ENCODE measurements around the gene URB2.

Gene URB2

DNA sequence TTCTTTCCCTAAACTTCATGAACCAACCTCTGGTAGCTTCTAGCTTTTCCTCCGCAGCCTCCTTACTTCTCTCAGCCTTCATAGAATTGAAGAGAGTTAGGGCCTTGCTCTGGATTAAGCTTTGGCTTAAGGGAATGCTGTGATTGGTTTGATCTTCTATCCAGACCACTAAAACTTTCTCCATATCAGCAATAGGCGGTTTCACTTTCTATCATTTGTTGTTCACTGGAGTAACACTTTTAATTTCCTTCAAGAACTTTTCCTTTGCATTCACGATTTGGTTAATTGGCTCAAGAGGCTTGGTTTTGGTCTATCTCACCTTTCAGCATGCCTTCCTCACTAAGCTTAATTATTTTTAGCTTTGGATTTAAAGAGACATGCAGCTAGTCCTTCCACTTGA is 5.1 kb downstream of the URB2 start:
- DNase-seq (ENCODE audit: low read depth), result no peak
- H3K4me3 ChIP-seq (ENCODE audit: low read depth, low read length), result no peak overlapping the region
- TF ChIP-seq, protein P1, sequence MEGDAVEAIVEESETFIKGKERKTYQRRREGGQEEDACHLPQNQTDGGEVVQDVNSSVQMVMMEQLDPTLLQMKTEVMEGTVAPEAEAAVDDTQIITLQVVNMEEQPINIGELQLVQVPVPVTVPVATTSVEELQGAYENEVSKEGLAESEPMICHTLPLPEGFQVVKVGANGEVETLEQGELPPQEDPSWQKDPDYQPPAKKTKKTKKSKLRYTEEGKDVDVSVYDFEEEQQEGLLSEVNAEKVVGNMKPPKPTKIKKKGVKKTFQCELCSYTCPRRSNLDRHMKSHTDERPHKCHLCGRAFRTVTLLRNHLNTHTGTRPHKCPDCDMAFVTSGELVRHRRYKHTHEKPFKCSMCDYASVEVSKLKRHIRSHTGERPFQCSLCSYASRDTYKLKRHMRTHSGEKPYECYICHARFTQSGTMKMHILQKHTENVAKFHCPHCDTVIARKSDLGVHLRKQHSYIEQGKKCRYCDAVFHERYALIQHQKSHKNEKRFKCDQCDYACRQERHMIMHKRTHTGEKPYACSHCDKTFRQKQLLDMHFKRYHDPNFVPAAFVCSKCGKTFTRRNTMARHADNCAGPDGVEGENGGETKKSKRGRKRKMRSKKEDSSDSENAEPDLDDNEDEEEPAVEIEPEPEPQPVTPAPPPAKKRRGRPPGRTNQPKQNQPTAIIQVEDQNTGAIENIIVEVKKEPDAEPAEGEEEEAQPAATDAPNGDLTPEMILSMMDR (IDR thresholded peaks at IDR 0.05; ENCODE audit: insufficient read depth, low read depth, low read length, missing control alignments), result no peak

DNA sequence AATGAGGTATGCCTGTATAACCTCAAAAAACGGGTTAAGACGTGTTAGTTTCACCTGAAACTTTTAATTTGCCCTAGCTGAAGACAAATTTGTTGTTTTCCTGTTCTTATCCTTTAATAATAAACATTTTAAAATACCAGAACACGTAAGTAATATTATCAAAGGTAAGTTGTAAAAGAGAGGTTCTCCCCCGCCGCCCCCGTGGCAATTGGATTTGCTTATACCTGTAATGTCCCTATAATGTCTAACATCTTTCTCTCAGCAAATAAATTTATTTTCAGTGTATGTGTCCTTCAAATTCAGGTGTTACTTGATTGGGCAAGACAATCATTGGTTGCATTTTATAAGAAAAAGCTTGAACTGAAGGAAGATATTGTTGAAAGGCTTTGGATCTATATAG is 5.9 kb downstream of the URB2 start:
- no peak for DNase-seq (ENCODE audit: low read depth)
- TF ChIP-seq, protein P1 (IDR thresholded peaks at IDR 0.05; ENCODE audit: insufficient read depth, low read depth, low read length, missing control alignments), result no peak
- H3K4me3 ChIP-seq (ENCODE audit: low read depth, low read length), result no peak overlapping the region

DNA sequence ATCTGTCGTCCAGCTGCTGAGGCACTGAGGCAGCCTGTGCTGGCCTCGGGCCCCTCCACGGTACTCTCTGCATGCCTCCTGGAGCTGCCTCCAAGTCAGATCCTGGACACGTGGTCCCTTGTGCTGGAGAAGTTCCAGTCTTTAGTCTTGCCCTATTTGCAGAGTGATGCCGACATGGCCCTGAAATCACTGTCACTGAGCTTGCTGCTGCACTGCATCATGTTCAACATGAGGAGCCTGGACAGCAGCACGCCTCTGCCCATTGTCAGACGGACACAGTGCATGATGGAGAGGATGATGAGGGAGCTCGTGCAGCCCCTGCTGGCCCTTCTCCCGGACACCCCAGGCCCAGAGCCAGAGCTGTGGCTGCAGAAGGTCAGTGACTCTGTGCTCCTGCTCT is 10.0 kb downstream of the URB2 start:
- no peak overlapping the region for H3K4me3 ChIP-seq (ENCODE audit: low read depth, low read length)
- no peak for DNase-seq (ENCODE audit: low read depth)
- TF ChIP-seq, protein P1 (IDR thresholded peaks at IDR 0.05; ENCODE audit: insufficient read depth, low read depth, low read length, missing control alignments), result no peak

DNA sequence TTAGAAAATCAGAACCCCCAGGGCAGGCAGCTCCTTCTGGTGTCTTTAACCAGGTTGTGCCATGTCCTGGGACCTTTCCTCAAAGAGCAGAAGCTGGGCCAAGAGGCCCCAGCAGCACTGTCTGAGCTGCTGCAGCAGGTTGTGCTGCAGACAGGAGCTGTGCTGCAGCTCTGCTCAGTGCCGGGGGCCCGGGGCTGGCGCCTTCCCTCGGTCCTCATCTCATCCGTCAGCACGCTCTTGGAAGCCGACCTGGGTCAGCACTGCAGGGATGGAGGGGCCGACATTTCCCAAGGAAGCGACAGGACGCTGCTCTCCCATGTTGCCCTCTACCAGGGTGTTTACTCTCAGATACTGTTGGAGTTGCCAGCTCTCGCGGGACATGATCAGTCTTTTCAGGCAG is 11.7 kb downstream of the URB2 start:
- no peak overlapping the region for H3K4me3 ChIP-seq (ENCODE audit: low read depth, low read length)
- DNase-seq (ENCODE audit: low read depth), result no peak
- TF ChIP-seq, protein P1 (IDR thresholded peaks at IDR 0.05; ENCODE audit: insufficient read depth, low read depth, low read length, missing control alignments), result no peak

DNA sequence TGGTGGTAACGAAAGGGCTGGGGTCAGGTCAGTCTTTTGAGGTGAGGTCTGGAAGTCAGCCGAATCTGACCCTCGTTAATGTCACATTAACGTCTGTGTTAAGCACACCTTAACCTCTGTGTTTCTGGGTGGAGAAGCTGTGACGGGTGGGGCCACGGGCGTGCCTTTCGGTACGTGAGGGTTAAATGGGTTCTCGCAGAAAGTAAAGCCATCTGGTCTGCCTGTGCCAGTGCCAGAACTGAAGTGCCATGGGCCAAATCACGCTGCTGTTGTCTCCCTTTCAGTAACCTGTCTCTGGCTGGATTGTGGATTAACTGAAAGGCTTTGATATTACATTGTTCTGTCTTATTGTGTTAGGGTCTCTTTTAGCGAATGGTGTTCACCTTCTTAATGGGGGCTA is 14.4 kb downstream of the URB2 start:
- no peak overlapping the region for H3K4me3 ChIP-seq (ENCODE audit: low read depth, low read length)
- DNase-seq (ENCODE audit: low read depth), result no peak
- TF ChIP-seq, protein P1 (IDR thresholded peaks at IDR 0.05; ENCODE audit: insufficient read depth, low read depth, low read length, missing control alignments), result no peak

DNA sequence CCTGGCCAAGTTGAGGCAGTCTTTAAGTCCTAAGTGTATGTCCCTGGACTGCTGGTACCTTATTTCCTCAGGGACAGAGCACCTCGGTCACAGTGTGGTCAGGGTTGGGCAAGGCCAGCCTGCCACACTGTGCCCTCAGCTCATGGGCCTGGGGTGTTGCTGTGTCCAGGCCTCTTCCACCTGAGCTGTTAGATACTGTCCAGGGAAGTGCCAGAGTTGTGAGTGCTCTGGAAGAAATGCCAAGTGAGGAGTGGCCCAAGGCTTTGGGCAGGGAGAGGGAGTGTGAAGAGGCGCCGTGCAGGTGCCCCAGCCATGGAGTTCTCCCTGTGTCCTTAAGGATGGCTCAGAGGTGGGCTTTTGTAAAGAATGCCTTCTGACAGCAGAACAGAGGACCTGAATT is 15.3 kb downstream of the URB2 start:
- TF ChIP-seq, protein P1 (IDR thresholded peaks at IDR 0.05; ENCODE audit: insufficient read depth, low read depth, low read length, missing control alignments), result no peak
- H3K4me3 ChIP-seq (ENCODE audit: low read depth, low read length), result no peak overlapping the region
- DNase-seq (ENCODE audit: low read depth), result no peak

DNA sequence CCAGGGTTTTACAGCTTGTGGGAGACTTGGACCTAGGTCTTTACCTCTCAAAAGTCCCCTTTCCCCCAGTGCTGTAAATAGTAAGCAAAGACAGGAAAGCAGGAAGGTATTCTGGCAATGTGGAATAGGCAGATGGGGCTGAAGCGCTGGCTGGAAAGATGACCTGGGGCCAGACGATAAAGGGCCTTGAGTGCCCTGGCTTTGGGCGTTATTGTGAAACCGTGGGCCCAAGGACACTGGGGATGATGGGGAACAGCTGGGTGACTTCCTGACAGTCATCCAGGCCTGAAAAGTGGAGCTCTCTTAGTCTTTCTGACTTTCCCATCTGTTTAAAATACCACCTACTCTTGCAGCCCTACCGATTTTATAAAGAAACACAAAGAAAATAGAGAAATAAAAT is 16.3 kb downstream of the URB2 start:
- no peak overlapping the region for H3K4me3 ChIP-seq (ENCODE audit: low read depth, low read length)
- TF ChIP-seq, protein P1 (IDR thresholded peaks at IDR 0.05; ENCODE audit: insufficient read depth, low read depth, low read length, missing control alignments), result no peak
- DNase-seq (ENCODE audit: low read depth), result no peak
